Measurements from ENCODE around the gene RIPOR1.

DNA sequence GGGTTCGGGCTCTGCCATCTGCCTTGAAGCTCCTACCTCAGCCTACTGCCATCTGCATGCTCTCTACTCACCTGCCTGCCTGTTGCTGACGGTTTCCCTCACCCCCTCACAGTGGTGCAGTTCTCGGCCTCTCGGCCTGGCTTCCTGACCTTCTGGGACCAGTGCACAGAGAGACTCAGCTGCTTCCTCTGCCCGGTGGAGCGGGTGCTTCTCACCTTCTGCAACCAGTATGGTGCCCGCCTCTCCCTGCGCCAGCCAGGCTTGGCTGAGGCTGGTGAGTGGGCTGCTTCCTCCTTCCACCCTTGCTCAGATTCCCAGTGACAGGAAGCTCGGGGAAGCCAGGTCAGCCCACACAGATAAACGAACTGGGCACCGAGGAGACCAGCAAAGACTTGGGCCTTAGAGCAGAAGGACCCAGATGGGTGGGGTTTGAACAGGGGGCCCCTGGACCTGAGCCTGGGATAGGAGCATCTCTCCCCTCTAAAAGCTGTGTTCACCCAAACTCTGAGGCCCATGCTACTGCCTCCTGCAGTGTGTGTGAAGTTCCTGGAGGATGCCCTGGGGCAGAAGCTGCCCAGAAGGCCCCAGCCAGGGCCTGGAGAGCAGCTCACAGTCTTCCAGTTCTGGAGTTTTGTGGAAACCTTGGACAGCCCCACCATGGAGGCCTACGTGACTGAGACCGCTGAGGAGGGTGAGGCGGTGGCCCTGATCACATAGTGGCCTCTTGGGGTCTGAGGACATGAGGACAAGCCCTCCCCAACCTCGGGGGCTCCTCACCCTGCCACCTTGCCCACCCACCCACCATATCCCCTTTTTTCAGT is 16.4 kb downstream of the RIPOR1 start:
- TF ChIP-seq, protein P1, sequence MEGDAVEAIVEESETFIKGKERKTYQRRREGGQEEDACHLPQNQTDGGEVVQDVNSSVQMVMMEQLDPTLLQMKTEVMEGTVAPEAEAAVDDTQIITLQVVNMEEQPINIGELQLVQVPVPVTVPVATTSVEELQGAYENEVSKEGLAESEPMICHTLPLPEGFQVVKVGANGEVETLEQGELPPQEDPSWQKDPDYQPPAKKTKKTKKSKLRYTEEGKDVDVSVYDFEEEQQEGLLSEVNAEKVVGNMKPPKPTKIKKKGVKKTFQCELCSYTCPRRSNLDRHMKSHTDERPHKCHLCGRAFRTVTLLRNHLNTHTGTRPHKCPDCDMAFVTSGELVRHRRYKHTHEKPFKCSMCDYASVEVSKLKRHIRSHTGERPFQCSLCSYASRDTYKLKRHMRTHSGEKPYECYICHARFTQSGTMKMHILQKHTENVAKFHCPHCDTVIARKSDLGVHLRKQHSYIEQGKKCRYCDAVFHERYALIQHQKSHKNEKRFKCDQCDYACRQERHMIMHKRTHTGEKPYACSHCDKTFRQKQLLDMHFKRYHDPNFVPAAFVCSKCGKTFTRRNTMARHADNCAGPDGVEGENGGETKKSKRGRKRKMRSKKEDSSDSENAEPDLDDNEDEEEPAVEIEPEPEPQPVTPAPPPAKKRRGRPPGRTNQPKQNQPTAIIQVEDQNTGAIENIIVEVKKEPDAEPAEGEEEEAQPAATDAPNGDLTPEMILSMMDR (conservative IDR thresholded peaks at IDR 0.05): no peak
- TF ChIP-seq ZFX (IDR thresholded peaks at IDR 0.05): no peak
